DND-41 (cell line): Measurements from ENCODE around the gene C19orf73.

Experiments used
- ATAC-seq: fragments of 200-7000 bp; cut with Tn5 transposase; 3 replicates; pipeline ENCODE4 v1.9.1; 2021; ENCODE audit warnings: low read depth; ENCODE audit not compliant: insufficient read depth
- DNase-seq: peaks from one replicate; pipeline ENCODE4 v3.0.0-alpha.2; 2020
- H2AFZ ChIP-seq: 2 replicates; pipeline ENCODE4 v1.6.0; 2012; ENCODE audit warnings: low read depth, low read length
- H3K27ac ChIP-seq: 2 replicates; pipeline ENCODE4 v1.5.1; 2012; ENCODE audit warnings: low read length, inconsistent platforms
- H3K27me3 ChIP-seq: fragments of 200-600 bp; sonication (generic); 2 replicates; pipeline ENCODE4 v1.6.0; 2012; ENCODE audit warnings: low read length, mild to moderate bottlenecking, inconsistent platforms; ENCODE audit not compliant: insufficient read depth, poor library complexity
- H3K36me3 ChIP-seq: 2 replicates; pipeline ENCODE4 v1.5.1; 2012; ENCODE audit warnings: low read length, inconsistent platforms; ENCODE audit not compliant: insufficient read depth
- H3K4me1 ChIP-seq: 2 replicates; pipeline ENCODE4 v1.5.1; 2012; ENCODE audit warnings: mild to moderate bottlenecking, low read length; ENCODE audit not compliant: insufficient read depth
- H3K4me2 ChIP-seq: 2 replicates; pipeline ENCODE4 v1.6.0; 2012; ENCODE audit warnings: mild to moderate bottlenecking, moderate library complexity, low read length, inconsistent platforms; ENCODE audit not compliant: insufficient read depth
- H3K4me3 ChIP-seq, 2 experiments: fragments of 200-600 bp in 1 of 2; shearing (Covaris generic) in 1 of 2; 2 replicates each; pipeline ENCODE4 v1.5.1; 2012 to 2016; ENCODE audit warnings: inconsistent platforms in 2 of 2, low read length in 2 of 2, mild to moderate bottlenecking in 2 of 2, low read depth in 1 of 2, moderate library complexity in 1 of 2
- H3K79me2 ChIP-seq: 2 replicates; pipeline ENCODE4 v1.6.0; 2012; ENCODE audit warnings: low read length, inconsistent platforms; ENCODE audit not compliant: insufficient read depth
- H3K9ac ChIP-seq: 2 replicates; pipeline ENCODE4 v1.6.0; 2012; ENCODE audit warnings: low read depth, mild to moderate bottlenecking, inconsistent platforms, low read length, moderate library complexity
- H3K9me3 ChIP-seq: 2 replicates; pipeline ENCODE4 v1.5.1; 2012; ENCODE audit warnings: low read length, moderate library complexity, mild to moderate bottlenecking, inconsistent platforms; ENCODE audit not compliant: insufficient read depth, severe bottlenecking
- H4K20me1 ChIP-seq: 2 replicates; pipeline ENCODE4 v1.6.0; 2012; ENCODE audit warnings: low read length; ENCODE audit not compliant: insufficient read depth
- CTCF ChIP-seq: IDR thresholded peaks from 2 replicates; pipeline ENCODE4 v1.5.1; 2012; ENCODE audit warnings: borderline replicate concordance, low read length, moderate library complexity, mild to moderate bottlenecking; ENCODE audit not compliant: poor library complexity, severe bottlenecking; ENCODE audit errors: extremely low read depth
- EZH2 ChIP-seq: IDR thresholded peaks from 3 replicates; pipeline ENCODE4 v1.6.1; 2012; ENCODE audit warnings: borderline replicate concordance, low read depth, mild to moderate bottlenecking, moderate library complexity, low read length, inconsistent platforms; ENCODE audit not compliant: severe bottlenecking

Gene C19orf73

GRCh38 chr19:49135686-49136085 is 16.7 kb upstream of the C19orf73 start:
- no peak overlapping the region for H2AFZ ChIP-seq
- no peaks in the 10 kb centered on the region for H3K27me3 ChIP-seq
- H4K20me1 ChIP-seq: peaks cover 3% of the 10 kb centered on the region; the same call in 1 of the 2 replicates
- H3K4me3 ChIP-seq: no peak overlapping the region
- H3K4me1 ChIP-seq: no peaks in the 10 kb centered on the region
- DNase-seq: no peak
- no peaks in the 10 kb centered on the region for H3K9me3 ChIP-seq
- TF ChIP-seq EZH2 (no peak), CTCF (no peak)
- no peak overlapping the region for H3K27ac ChIP-seq
- no peak for ATAC-seq
- peaks cover 39% of the 10 kb centered on the region for H3K36me3 ChIP-seq
- H3K79me2 ChIP-seq: no peaks in the 10 kb centered on the region
- no peak overlapping the region for H3K4me2 ChIP-seq
- H3K9ac ChIP-seq: no peak overlapping the region

- no peak overlapping the region for H3K27ac ChIP-seq
- peak; percentile 20 for DNase-seq
- peak; percentile 35; the same call in 1 of the 3 replicates for ATAC-seq
- TF ChIP-seq CTCF: no peak
- TF ChIP-seq EZH2: no peak
- no peak overlapping the region for H3K9ac ChIP-seq
- peaks cover 9% of the 10 kb centered on the region for H3K4me1 ChIP-seq
- no peaks in the 10 kb centered on the region for H3K9me3 ChIP-seq
- H3K4me2 ChIP-seq: no peak overlapping the region
- no peak overlapping the region for H3K4me3 ChIP-seq
- no peak overlapping the region for H2AFZ ChIP-seq
- H3K36me3 ChIP-seq: peaks cover 49% of the 10 kb centered on the region
- H4K20me1 ChIP-seq: peaks cover 3% of the 10 kb centered on the region; the same call in 1 of the 2 replicates
- peaks cover 6% of the 10 kb centered on the region for H3K79me2 ChIP-seq
- H3K27me3 ChIP-seq: no peaks in the 10 kb centered on the region
Measured at GRCh38 chr19:49133621-49134454, 14.9 kb upstream of the C19orf73 start.

DNA sequence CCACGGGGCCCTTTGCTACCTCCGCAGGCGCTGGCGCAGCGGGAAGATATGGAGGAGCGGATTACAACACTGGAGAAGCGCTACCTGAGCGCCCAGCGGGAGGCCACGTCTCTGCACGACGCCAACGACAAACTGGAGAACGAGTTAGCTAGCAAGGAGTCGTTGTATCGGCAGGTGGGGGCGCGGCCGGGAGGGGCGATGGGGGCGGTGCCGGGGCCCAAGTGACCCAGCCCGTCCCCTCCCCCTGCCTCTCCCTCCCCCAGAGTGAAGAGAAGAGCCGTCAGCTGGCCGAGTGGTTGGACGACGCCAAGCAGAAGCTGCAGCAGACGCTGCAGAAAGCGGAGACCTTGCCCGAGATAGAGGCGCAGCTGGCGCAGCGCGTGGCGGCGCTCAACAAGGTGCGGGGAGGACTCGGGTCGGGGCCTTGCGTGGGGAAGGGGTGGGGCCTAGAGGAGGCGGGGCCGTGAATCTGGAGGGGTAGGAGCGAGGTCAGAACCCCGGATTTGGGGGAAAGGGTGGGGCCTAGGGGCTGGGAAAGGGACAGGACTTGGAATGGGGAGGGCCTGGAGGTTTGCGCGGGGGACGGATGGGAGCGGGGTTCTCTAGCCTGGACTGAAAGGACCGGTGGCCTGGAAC is 14.1 kb upstream of the C19orf73 start:
- Histone ChIP-seq H3K27ac (no peak overlapping the region), H3K4me1 (peaks cover 16% of the 10 kb centered on the region), H2AFZ (no peak overlapping the region), H3K9me3 (no peaks in the 10 kb centered on the region), H3K9ac (no peak overlapping the region), H4K20me1 (peaks cover 3% of the 10 kb centered on the region; the same call in 1 of the 2 replicates), H3K27me3 (no peaks in the 10 kb centered on the region), H3K36me3 (peaks cover 49% of the 10 kb centered on the region), H3K4me2 (no peak overlapping the region), H3K79me2 (peaks cover 10% of the 10 kb centered on the region), H3K4me3 (no peak overlapping the region)
- DNase-seq (no peak), ATAC-seq (no peak)
- TF ChIP-seq CTCF: no peak
- no peak for TF ChIP-seq EZH2
